K562 (cell line): ENCODE results near the gene CAPN2. TPM values are rescaled to one million over a fixed set of nuclear protein-coding genes. Genes with fewer than 3 reads are reported as not detected.

Experiments
- ATF7 ChIP-seq: fragments of 450-650 bp; IDR thresholded peaks from 2 replicates; pipeline ENCODE4 v1.7.1; 2014; ENCODE audit warnings: mild to moderate bottlenecking, moderate library complexity
- BHLHE40 ChIP-seq: IDR thresholded peaks from 2 replicates; pipeline ENCODE4 v1.6.1; 2011; ENCODE audit warnings: low read length, improper control_type of control experiment
- DDX20 ChIP-seq: fragments of 450-650 bp; IDR thresholded peaks from 2 replicates; pipeline ENCODE4 v1.6.1; 2016; ENCODE audit warnings: missing genetic modification characterization, low read depth, mild to moderate bottlenecking, missing compliant biosample characterization, moderate library complexity
- E4F1 ChIP-seq: fragments of 250-450 bp; sonication (Bioruptor Pico); IDR thresholded peaks from 2 replicates; pipeline ENCODE4 v1.5.0; 2021; ENCODE audit warnings: mild to moderate bottlenecking, borderline replicate concordance
- ELF4 ChIP-seq: fragments of 450-650 bp; formaldehyde crosslinking; IDR thresholded peaks from 2 replicates; pipeline ENCODE4 v1.4.0; 2022; ENCODE audit warnings: missing genetic modification characterization
- JUNB ChIP-seq: fragments of 450-650 bp; formaldehyde crosslinking; conservative IDR thresholded peaks from 2 replicates; pipeline ENCODE4 v1.4.0; 2020; ENCODE audit warnings: mild to moderate bottlenecking
- MYNN ChIP-seq, 2 experiments: sonication (generic); formaldehyde crosslinking in 1 of 2; IDR thresholded peaks; 2 replicates each; pipeline versions ENCODE4 v1.5.0 to v1.6.1; 2016 to 2020; ENCODE audit warnings: antibody characterized with exemption in 1 of 2, missing genetic modification reagents in 1 of 2
- NRF1 ChIP-seq, 2 experiments: fragments of 450-650 bp; IDR thresholded peaks in 1 of 2; conservative IDR thresholded peaks in 1 of 2; 2 replicates each; pipeline ENCODE4 v1.6.1; 2014; ENCODE audit warnings: mild to moderate bottlenecking in 2 of 2
- PTTG1 ChIP-seq: fragments of 450-650 bp; IDR thresholded peaks from 2 replicates; pipeline ENCODE4 v1.6.1; 2016; ENCODE audit warnings: low read depth, mild to moderate bottlenecking, missing genetic modification characterization, missing compliant biosample characterization
- SMARCE1 ChIP-seq: fragments of 450-650 bp; IDR thresholded peaks from 2 replicates; pipeline ENCODE4 v1.7.1; 2016; ENCODE audit warnings: mild to moderate bottlenecking
- ZBTB7A ChIP-seq: IDR thresholded peaks from 2 replicates; pipeline ENCODE4 v1.6.1; 2011; ENCODE audit warnings: low read depth, mild to moderate bottlenecking, low read length, moderate library complexity, borderline replicate concordance; ENCODE audit not compliant: control insufficient read depth
- ZNF224 ChIP-seq: sonication (generic); formaldehyde crosslinking; IDR thresholded peaks from 2 replicates; pipeline ENCODE4 v1.8.0; 2022; ENCODE audit warnings: mild to moderate bottlenecking, missing genetic modification reagents
- ZNF511 ChIP-seq: sonication (generic); formaldehyde crosslinking; IDR thresholded peaks from 2 replicates; pipeline ENCODE4 v1.8.0; 2022; ENCODE audit warnings: mild to moderate bottlenecking, missing genetic modification reagents
- polyA plus RNA-seq, 8 experiments: library from polyadenylated mRNA; depleted of rRNA in 4 of 8; stranded (reverse) in 5 of 8; unstranded in 3 of 8; fragments of >200 nt; fragmentation: Nextera tagmentation in 2 of 8; fragmentation: Illumina TruSeq in 1 of 8; extraction: Ambion mirVana in 2 of 8; extraction: Trizol in 1 of 8; gene quantifications; 2 replicates each; pipeline versions ENCODE4 v1.2.1 to v1.2.3, GENCODE V29; 2011 to 2014; ENCODE audit warnings: inconsistent platforms in 1 of 8, missing spikeins in 1 of 8
- total RNA-seq, 7 experiments: library from RNA; depleted of rRNA in 6 of 7; stranded (reverse); fragments of >200 nt in 6 of 7; fragmentation: Illumina TruSeq in 2 of 7; extraction: Trizol in 2 of 7; gene quantifications; 2 replicates each; pipeline versions ENCODE4 v1.2.1 to v1.2.3, GENCODE V29; 2011 to 2021; ENCODE audit warnings: low replicate concordance in 1 of 7
- TF ChIP-seq, protein P1 (sequence below), 2 experiments: fragments of 450-650 bp; IDR thresholded peaks; 2 replicates each; pipeline ENCODE4 v1.6.1; 2018; ENCODE audit warnings: mild to moderate bottlenecking in 2 of 2, low read depth in 1 of 2; ENCODE audit not compliant: partially characterized antibody in 2 of 2
- TF ChIP-seq, protein P2 (sequence below): fragments of 450-650 bp; IDR thresholded peaks from 2 replicates; pipeline ENCODE4 v1.6.1; 2017; ENCODE audit warnings: antibody characterized with exemption, mild to moderate bottlenecking

The CAPN2 gene
- total and polyA plus RNA-seq, 9 of the 15 experiments (the other 6 are each of a cell fraction or from before 2014, with no cell fraction given) = 24.6 to 157 (median 101) TPM

GRCh38 chr1:223726380-223727001 lies 14.2 kb downstream of the CAPN2 start (continued):
- TF ChIP-seq, protein P1, sequence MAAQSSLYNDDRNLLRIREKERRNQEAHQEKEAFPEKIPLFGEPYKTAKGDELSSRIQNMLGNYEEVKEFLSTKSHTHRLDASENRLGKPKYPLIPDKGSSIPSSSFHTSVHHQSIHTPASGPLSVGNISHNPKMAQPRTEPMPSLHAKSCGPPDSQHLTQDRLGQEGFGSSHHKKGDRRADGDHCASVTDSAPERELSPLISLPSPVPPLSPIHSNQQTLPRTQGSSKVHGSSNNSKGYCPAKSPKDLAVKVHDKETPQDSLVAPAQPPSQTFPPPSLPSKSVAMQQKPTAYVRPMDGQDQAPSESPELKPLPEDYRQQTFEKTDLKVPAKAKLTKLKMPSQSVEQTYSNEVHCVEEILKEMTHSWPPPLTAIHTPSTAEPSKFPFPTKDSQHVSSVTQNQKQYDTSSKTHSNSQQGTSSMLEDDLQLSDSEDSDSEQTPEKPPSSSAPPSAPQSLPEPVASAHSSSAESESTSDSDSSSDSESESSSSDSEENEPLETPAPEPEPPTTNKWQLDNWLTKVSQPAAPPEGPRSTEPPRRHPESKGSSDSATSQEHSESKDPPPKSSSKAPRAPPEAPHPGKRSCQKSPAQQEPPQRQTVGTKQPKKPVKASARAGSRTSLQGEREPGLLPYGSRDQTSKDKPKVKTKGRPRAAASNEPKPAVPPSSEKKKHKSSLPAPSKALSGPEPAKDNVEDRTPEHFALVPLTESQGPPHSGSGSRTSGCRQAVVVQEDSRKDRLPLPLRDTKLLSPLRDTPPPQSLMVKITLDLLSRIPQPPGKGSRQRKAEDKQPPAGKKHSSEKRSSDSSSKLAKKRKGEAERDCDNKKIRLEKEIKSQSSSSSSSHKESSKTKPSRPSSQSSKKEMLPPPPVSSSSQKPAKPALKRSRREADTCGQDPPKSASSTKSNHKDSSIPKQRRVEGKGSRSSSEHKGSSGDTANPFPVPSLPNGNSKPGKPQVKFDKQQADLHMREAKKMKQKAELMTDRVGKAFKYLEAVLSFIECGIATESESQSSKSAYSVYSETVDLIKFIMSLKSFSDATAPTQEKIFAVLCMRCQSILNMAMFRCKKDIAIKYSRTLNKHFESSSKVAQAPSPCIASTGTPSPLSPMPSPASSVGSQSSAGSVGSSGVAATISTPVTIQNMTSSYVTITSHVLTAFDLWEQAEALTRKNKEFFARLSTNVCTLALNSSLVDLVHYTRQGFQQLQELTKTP (IDR thresholded peaks at IDR 0.05; ENCODE audit: low read depth in 1 of 2, partially characterized antibody in 2 of 2) = no peak
- TF ChIP-seq JUNB (CRISPR knock-in tag) (peak; percentile 72), NRF1 (conservative IDR thresholded peaks at IDR 0.05 in 1 of 2, IDR thresholded peaks at IDR 0.05 in 1 of 2) (peak in 1 of 2 experiments; percentile 14; a peak in 1 of 4 replicates), ZNF224 (CRISPR knock-in tag) (no peak), ELF4 (CRISPR knock-in tag) (peak; percentile 42; the same call in 1 of the 2 replicates), ZBTB7A (peak; percentile 82), MYNN (IDR thresholded peaks at IDR 0.05) (0 out of 2 replicates have a peak, but pooled peaks have one; percentile 26), MYNN (CRISPR knock-in tag; IDR thresholded peaks at IDR 0.05) (no peak), ATF7 (peak; percentile 72), DDX20 (no peak), ZNF511 (CRISPR knock-in tag) (peak; percentile 83; the same call in 1 of the 2 replicates), BHLHE40 (peak; percentile 64), SMARCE1 (peak; percentile 90), PTTG1 (tag) (no peak), E4F1 (CRISPR knock-in tag) (no peak)
- TF ChIP-seq, protein P2, sequence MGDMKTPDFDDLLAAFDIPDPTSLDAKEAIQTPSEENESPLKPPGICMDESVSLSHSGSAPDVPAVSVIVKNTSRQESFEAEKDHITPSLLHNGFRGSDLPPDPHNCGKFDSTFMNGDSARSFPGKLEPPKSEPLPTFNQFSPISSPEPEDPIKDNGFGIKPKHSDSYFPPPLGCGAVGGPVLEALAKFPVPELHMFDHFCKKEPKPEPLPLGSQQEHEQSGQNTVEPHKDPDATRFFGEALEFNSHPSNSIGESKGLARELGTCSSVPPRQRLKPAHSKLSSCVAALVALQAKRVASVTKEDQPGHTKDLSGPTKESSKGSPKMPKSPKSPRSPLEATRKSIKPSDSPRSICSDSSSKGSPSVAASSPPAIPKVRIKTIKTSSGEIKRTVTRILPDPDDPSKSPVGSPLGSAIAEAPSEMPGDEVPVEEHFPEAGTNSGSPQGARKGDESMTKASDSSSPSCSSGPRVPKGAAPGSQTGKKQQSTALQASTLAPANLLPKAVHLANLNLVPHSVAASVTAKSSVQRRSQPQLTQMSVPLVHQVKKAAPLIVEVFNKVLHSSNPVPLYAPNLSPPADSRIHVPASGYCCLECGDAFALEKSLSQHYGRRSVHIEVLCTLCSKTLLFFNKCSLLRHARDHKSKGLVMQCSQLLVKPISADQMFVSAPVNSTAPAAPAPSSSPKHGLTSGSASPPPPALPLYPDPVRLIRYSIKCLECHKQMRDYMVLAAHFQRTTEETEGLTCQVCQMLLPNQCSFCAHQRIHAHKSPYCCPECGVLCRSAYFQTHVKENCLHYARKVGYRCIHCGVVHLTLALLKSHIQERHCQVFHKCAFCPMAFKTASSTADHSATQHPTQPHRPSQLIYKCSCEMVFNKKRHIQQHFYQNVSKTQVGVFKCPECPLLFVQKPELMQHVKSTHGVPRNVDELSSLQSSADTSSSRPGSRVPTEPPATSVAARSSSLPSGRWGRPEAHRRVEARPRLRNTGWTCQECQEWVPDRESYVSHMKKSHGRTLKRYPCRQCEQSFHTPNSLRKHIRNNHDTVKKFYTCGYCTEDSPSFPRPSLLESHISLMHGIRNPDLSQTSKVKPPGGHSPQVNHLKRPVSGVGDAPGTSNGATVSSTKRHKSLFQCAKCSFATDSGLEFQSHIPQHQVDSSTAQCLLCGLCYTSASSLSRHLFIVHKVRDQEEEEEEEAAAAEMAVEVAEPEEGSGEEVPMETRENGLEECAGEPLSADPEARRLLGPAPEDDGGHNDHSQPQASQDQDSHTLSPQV = peak; percentile 83
